ELR (cell line): Measurements from ENCODE around the gene UBXN11.

Source experiments
- DNase-seq: peaks from one replicate; pipeline ENCODE4 v3.0.0-alpha.2; 2015; ENCODE audit warnings: low read depth

The UBXN11 gene

DNA sequence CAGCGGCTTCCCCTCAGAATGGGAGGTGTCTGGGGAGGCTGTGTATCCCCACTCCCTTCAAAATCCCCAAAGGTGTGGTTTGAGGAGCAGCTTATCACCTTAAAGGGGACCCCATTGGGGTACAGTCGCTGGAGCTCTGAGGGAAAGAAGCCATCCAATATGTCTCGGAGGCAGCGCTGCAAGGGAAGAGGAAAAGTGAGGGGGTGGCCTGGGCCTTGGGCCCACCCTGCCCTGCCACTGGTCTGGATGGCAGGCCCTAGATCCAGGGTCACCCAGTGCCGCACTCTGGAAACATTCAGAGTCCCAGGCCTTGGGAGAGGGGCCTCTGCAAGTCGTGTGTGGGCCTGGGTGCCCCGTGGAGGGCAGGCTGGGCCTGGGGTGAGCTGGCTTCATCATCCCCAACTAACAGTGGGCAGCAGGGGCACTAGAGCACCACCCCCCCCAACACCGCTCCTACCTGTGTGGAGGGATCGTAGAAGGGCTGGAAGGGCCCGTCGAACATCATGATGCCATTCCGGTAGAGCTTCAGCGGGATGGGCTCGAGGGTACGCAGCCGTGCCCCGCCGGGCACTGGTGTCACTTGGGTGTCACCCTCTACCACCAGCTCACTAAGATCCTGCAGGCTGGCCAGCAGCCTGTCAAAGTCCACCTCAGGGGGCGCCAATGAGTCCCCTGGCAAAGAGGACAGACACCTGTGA, 20.9 kb downstream of the UBXN11 start:
- DNase-seq = peak; percentile 44

DNA sequence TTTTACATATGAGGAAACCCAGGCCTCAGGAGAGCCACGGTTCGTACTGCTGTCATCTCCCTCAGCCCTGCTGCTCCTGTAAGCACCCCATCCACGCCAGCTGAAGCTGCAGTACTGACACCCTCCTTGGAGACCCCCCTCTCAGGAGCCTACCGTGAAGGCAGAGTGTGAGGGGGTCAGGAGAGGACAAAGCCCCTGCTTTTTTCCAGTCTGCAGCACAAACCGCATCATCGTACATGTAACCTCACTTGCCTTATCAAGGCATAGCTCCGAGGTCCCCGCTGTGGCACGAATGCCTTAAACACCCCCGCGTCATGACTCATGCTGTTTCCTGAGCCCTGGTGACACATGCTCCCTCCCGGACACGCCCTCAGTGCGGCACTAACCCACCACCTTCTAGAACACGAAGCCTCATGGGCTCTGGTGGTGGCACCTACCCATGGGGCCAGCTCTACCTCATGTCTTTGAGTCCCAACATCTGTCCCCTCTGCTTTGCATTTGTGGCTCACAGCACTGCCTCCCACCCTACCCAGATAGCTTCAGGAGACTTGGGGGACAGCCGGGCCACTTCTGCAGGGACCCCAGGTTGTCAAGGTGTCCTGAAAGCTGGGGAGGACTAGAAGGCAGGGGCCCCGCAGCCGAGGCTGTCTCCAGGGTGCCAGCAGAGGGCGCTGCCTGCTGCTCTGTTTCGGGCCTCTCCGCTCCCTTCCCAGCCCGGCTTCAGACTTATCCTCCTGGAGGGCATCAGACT, 21.7 kb downstream of the UBXN11 start:
- DNase-seq = peak; percentile 98

DNA sequence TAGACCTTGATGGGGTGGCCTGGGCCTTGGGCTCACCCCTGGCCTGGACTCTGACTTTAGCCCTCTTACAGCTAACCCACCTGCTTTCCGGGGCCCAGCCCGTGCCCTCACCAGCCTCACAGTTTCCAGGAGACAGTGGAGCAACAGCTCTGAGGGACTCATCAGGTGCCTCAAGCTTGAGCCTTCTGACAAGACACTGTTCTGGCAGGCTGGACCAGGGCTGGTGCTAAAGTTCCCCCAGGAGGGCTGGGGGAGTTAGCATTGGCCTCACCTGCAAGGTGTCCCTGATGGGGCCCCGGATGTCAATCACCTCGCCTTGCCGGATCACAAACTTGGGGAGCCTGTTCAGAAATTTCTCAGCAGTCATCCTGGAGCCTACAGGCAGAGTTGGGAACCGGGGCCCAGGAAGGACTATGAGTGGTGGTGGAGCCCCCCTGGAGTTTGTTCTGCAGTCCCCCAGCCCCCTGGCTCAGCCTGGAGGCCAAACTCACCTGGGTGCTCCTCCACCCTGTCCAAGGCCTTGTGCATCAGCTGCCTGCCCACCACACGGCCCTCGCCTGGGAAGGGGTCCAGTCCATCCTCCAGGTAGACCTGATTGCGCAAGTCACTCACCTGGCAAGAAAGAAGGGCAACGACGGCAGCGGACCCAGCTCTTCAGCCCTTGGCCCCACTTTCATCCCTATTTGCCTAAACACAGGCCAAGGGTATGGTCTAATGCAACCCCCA, 22.4 kb downstream of the UBXN11 start:
- DNase-seq = no peak

DNA sequence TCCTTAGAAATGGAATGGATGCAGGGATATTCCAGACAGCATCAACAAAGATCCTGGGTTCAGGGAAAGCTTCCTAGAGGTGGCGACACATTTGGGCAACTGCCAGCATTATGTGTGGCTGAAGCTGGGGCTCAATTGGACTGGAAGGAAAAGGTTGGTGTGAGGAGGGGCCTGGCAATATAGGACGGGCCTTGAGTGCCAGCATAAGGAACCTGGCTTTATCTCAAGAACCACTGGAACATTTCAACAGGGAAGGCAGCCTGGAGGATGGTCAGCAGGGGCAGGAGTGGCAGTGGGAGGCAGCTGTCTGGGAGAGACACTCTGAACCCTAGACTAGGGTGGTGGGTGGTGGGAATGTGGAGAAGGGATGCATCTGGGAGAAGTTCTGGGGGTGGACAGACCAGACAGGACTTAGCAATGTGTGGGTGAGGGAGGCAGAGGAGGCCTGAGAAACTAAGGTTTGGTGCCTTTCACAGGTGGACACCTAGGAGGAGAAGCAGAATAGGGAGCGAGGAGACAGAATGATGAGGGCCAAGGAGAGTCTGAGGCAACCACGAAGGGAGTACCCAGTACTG, 23.1 kb downstream of the UBXN11 start:
- DNase-seq = no peak

DNA sequence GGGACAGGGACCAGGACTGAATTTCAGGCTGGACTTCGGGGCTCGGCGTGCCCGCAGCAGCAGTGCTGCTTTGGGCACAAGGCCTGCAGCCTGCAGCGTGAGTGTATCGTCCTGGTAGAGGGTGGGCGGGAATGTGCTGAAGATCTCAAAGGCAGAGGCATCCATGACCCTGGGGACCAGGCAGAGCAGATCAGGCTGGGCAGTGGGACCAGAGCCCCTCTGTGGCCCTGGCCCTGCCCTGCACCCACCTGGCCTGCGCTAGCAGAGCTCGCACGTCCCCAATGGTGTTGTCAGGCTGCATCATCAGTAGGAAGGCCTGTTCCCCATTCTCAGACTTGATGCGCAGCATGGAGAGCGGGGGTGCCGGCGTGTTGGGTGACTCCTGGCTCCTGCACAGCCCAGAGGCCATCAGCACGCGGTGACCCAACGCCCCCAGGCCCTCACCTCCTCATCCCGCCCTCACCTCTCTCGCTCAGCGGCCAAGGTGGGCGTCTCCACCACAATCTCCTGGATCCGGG, 24.0 kb downstream of the UBXN11 start:
- DNase-seq = no peak

DNA sequence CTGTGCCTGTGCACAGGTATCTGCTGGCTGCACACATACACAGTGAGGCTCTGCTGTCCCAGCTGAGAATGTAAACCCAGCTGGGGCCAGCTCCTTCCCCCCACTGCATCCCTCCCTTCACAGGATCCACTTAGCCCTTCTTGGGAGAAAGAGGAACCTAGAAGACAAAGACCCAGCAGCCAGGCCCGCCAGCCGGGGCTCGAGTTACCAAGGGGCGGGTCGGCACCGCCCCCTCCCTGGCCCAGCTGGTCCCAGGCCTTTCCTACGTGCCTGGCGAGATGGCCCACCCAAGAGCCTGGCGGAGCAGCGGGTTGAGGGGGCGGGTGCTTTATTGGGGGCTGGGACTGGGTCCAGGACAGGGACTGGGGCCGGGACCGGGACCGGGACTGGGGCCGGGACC, 24.5 kb downstream of the UBXN11 start:
- no peak for DNase-seq

DNA sequence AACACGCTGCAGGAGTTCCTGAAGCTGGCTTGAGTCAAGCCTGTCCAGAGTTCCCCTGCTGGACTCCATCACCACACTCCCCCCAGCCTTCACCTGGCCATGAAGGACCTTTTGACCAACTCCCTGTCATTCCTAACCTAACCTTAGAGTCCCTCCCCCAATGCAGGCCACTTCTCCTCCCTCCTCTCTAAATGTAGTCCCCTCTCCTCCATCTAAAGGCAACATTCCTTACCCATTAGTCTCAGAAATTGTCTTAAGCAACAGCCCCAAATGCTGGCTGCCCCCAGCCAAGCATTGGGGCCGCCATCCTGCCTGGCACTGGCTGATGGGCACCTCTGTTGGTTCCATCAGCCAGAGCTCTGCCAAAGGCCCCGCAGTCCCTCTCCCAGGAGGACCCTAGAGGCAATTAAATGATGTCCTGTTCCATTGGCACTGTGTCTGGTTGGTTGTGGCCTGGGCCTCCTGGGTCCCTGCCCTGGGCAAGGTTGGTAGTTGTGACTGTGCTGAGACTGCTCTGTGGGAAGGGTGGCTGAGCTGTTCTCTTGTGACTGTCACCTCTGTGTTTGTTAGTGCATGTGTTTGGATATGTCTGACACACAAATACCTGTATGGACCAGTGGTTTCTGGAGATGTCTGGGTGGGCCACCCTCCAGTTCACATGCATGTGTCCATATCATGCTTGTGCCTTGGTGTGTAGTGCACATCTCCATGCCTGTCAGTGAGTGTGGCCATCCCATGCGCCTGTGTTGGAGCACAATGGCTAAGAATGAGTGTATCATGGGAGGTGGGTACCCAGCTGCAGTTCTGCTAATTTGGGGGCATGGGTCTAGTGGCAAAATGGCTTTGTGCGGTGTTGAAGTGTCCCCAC, 25.1 kb downstream of the UBXN11 start:
- DNase-seq = peak; percentile 36

DNA sequence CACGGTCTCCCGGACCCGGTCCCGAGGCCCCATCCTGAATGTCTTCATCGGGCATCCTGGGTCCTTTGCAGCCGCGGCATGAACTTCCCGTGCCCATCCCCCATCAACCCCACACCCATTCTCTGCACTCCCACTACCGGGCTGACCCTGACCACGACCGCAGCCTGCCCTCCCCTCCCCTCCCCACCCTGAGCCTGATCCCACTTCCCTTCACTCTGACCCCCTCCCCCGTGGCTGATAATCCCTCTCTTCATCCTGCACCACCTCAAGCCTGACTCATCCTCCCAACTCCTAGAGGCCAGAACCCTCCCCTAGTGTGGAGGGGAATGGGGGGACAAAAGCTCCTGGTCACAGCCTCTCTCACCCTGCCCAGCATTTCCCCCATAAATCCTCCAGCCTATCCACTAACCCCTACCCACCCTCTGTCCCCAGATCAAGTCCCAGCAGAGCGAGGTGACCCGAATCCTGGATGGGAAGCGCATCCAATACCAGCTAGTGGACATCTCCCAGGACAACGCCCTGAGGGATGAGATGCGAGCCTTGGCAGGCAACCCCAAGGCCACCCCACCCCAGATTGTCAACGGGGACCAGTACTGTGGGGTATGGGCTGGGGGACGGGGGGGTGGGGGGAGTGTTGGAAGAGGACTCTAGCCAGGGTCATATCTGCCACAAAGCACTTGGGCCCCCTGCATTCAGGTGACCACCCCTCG, 25.9 kb downstream of the UBXN11 start:
- DNase-seq = peak; percentile 80

DNA sequence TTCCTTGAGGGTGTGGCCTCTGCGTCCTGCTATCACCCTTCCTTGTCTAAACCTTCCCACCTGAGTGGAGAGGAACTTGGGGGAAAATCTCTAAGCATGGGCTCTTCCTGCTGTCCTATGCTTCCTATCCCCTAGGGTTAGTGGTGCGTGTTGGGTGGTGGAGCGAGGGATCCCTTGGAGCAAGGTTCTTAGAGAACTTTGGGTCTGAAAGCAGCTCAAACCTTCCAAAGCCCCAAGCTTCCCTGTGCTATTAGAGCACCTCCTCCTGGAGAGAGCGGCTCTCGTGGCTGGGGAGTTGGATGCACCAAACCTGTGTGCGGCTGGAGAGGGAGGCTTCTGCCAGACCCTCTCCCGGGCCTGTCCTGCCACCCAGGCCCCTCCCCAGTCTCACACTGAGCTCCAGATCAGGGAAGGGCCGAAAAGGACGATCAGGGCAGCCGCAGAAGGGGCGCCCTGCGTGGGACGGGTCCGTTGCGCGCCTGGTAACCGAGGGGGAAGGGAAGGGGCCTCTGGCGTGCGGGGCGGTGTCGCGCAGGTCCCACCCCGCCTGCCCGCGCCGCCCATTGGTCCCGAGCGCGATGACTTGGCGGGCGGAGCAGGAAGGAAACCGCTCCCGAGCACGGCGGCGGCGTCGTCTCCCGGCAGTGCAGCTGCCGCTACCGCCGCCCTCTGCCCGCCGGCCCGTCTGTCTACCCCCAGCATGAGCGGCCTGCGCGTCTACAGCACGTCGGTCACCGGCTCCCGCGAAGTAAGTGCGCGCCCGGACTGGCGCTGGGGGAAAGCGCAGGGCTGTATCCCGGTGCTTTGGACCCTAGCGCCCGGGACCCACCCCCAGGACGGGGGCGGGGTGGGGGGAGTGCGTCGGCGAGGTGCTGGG, 26.7 kb downstream of the UBXN11 start, which contains the start of gene SH3BGRL3:
Gene SH3BGRL3, plus strand, starts transcription at position 631 of the 877 bp plus-strand sequence. Its CDS starts 70 bp downstream, at position 701.
- DNase-seq = peak; percentile 84

DNA sequence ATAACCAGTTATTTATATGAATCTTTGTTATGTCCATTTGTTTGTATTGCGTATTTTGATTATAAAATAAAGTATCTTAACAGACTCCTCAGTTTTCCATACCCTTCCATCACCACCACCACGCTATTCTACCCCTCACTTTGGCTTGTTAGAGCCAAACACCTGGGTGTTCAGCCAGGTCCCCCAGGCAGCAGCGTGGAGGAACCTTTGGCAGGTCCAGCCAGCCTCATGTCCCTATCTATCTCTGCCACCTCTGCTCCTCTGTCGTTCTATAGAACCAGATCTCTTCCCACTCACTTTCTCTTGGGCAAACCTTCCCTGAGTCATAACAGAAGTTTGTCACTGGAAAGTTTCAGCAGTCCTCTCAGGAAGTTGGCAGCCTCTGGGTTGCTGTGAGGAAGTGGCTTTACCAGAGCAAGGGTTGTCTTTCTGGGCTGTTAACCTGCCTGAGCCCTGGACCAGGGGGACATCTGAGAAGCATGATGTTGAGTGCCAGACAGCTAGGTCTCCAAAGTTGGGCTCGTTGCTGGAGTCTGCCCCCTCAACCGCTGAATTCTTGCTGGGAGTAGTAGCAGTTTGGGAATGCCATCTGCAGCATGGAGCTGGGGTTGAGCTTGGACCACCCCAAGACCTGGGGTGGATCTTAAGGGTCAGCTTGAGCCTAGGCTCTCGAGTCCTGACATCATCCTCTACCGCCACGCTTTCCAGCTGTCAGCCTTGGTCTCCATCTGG, 27.5 kb downstream of the UBXN11 start:
- peak; percentile 82 for DNase-seq

DNA sequence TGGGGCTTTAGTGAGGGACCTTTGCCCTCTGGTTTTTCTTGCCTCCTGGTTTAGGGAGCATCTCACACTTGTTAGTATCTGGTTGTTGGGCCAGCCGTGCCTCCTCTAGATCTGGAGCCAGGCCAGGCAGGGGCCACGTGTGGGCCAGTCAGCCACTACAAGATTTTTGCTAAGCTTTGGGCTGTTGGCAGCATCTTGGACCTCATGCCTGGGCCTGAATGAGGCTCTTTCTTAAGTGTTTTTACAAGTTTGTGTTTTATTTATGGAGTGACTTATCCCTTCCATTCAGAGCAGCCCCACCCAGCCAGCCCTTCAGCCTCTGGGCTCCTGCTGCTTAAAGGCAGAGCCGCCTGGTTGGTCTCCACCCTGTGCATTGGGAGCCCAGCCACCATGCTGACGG, 28.1 kb downstream of the UBXN11 start:
- DNase-seq = peak; percentile 47

DNA sequence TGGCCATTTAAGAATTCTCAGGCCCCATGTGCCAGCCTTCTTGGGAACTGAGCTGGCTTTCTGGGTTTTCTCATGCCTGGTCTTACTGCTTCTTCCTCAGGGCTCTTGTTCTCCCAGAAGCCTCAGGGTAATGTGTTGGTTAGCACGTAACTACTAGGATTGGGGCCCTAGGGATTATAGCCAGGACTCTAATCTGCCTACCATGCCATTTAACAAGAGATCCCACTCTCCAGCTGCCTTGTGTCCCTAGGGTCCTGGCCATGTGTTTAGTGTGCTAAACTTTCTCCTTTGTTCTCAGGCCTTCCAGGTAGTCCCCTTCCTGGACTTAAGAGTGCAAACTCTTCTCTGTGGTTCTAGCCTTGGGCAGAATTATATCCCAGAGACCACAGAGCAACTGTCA, 28.7 kb downstream of the UBXN11 start:
- no peak for DNase-seq

DNA sequence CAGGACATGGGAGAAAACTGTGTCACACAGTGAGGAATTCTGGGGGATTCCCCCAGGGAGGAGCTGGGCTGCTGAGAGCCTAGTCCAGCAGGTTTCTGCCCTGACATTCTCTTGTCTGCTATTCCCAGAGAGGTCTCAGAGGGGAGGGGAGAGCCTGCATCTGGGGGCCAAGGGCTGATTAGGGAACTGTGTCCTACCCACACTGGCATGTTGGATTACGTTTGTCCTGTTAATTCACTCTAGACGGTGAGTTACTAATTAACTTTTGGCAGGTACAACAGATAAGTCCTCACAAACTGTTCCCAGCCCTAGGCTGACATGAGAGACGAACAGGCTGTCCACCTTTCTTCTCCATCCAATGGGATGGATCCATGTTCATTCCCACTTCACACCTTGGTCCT, 29.2 kb downstream of the UBXN11 start:
- DNase-seq = no peak

DNA sequence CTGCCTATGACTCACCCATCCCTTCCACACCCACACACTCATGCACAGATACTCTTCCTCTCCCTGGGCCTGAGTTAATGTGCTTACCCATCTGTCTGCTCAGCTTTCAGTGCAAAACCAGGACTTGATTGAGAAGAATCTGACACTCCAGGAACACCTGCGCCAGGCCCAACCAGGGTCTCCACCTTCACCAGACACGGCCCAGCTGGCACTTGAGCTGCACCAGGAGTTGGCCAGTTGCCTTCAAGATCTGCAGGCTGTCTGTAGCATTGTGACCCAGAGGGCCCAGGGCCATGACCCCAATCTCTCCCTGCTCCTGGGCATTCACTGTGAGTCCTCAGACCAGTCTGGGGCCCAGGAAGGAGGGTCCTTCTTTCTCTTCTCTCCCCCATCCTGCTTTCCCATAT, 30.0 kb downstream of the UBXN11 start:
- DNase-seq = no peak

DNA sequence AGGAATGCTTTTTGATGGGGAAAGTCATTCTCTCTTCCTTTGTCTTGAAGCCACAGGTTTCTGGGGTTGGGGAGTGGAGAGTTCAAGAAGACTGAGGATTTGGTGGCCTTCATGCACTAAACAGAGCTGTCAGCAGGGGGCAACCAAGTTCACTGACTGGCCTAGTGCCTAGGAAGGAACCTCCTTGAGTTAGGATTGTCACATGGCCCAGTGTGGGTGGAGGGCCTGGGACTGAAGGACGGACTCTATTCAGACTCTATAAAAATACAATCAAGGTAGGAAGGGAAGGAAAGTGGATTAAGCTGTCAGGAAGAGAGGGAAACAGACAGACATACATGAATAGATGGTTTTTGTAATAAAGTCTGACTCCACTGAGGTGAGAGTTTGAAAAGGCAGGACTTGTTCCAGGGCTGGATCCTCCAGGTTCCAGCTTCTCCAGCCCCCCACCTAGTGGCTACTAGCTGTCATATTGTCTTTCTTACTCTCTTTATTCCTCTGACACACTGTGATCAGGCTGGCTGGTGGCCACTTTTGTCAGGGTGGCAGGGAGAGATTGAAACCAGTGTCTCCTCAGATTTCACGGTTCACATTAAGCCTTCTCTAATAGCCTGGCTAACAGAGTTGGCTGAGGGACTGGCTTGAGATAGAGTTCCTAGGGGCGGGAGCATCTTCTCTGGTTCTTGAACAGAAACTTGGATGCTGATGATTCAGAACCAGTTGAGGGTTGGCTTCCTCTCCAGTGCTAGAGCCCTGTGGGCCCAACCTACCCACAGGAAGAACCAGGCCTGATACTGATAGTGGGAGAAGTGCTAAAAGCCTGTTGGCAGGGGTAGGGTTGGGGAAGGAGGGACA, 30.6 kb downstream of the UBXN11 start:
- DNase-seq = peak; percentile 94

DNA sequence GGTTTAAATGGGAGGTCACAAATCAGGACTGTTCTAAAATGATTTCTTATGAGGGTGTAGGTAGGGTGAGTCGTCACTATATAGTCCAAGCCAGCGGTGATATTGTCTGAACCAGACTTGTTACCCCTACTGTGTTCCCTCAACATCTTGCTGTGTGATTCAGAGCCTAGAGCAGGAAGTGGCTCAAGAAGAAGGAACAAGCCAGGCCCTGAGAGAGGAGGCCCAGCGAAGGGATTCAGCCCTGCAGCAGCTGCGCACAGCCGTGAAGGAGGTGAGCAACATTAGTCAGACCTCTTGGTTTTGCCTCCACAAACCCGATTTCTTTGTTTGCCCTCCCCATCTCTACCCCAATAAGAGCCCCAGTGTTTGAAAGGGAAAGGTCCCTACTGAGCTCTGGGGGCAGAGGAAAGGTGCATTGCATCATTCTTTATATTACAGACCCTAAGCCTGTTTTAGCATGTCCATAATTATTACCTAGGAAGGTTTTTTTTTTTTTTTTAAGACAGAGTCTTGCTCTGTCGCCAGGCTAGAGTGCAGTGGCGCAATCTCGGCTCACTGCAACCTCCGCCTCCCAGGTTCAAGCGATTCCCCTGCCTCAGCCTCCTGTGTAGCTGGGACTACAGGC, 31.5 kb downstream of the UBXN11 start:
- DNase-seq = peak; percentile 85

DNA sequence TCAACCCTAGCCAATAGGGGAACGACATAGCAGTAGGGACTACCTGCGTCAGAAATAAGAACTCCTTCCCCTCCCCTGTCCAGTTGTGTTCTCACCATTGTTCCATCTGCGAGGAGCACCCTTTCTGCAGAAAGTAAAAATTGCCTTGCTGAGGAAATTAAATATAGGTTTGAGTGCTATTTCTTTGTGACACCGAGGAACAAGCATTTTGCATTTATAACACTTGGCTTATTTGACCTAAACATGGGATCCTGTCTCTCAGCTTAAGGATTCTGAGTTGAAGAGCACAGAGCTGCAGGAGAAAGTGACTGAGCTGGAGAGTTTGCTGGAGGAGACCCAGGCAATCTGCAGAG, 37.3 kb downstream of the UBXN11 start:
- no peak for DNase-seq
